Right atrium auricular region (tissue), 2 donors: ENCODE results near the gene DRC1. TPM values are rescaled to one million over a fixed set of nuclear protein-coding genes. Genes with fewer than 3 reads are reported as not detected.

Source experiments
- DNase-seq: peaks from one replicate; pipeline ENCODE4 v3.0.0-alpha.2; 2019; ENCODE audit warnings: low spot score
- H3K27ac ChIP-seq, 2 donors: fragments of 200-600 bp; sonication (generic); 1 replicate in 1 of 2; 2 replicates in 1 of 2; pipeline ENCODE4 v1.5.1; 2016 to 2019
- H3K27me3 ChIP-seq, 2 donors: fragments of 200-600 bp; sonication (generic); one replicate each; pipeline versions ENCODE4 v1.5.1 to v1.6.0; 2017 to 2019
- H3K36me3 ChIP-seq: fragments of 200-600 bp; sonication (generic); one replicate; pipeline ENCODE4 v1.5.1; 2016
- H3K4me1 ChIP-seq, 2 donors: fragments of 200-600 bp; sonication (generic); one replicate each; pipeline versions ENCODE4 v1.5.1 to v1.6.0; 2017 to 2019
- H3K4me3 ChIP-seq, 2 donors: fragments of 200-600 bp; sonication (generic); 1 replicate in 1 of 2; 2 replicates in 1 of 2; pipeline ENCODE4 v1.5.1; 2017 to 2019; ENCODE audit warnings: mild to moderate bottlenecking in 1 of 2, moderate library complexity in 1 of 2
- H3K9me3 ChIP-seq, 2 donors: fragments of 200-600 bp; sonication (generic); one replicate each; pipeline ENCODE4 v1.5.1; 2019
- CTCF ChIP-seq, 2 donors: fragments of 200-600 bp; sonication (generic); IDR thresholded peaks; one replicate each; pipeline ENCODE4 v1.5.1; 2019; ENCODE audit warnings: antibody characterized with exemption in 2 of 2
- total RNA-seq, 2 donors: library from RNA; depleted of rRNA; stranded (reverse); fragments of >200 nt; gene quantifications; one replicate each; pipeline ENCODE4 v1.1.0, GENCODE V29; 2016

Gene DRC1
- total RNA-seq, 2 donors from 2014 or later, result not detected

- no peaks in the 10 kb centered on the region for H3K9me3 ChIP-seq
Measured at GRCh38 chr2:26477126-26477910, 75.6 kb downstream of the DRC1 start.

GRCh38 chr2:26477911-26478253, 76.2 kb downstream of the DRC1 start, which contains the start of gene OTOF:
Gene OTOF (minus strand): TSS chr2:26478124.
- DNase-seq, result peak; percentile 75
- H3K27ac ChIP-seq, result no peak within 1 kb of the TSS
- TF ChIP-seq CTCF (IDR thresholded peaks at IDR 0.05), result no peak
- H3K36me3 ChIP-seq, result no peaks in the 10 kb centered on the region
- no peaks in the 10 kb centered on the region for H3K4me1 ChIP-seq
- no peaks in the 10 kb centered on the region for H3K27me3 ChIP-seq
- no peaks in the 10 kb centered on the region for H3K9me3 ChIP-seq
- no peak within 1 kb of the TSS for H3K4me3 ChIP-seq

More at GRCh38 chr2:26477126-26477910, 75.6 kb downstream of the DRC1 start:
- Histone ChIP-seq H3K4me1 (no peaks in the 10 kb centered on the region), H3K4me3 (no peak overlapping the region), H3K27ac (no peak overlapping the region), H3K36me3 (no peaks in the 10 kb centered on the region), H3K27me3 (no peaks in the 10 kb centered on the region)
- no peak for TF ChIP-seq CTCF (IDR thresholded peaks at IDR 0.05)
- no peak for DNase-seq

GRCh38 chr2:26478366-26478765, 76.6 kb downstream of the DRC1 start:
- Histone ChIP-seq H3K36me3 (no peaks in the 10 kb centered on the region), H3K4me1 (no peaks in the 10 kb centered on the region), H3K4me3 (no peak overlapping the region), H3K27me3 (no peaks in the 10 kb centered on the region), H3K9me3 (no peaks in the 10 kb centered on the region), H3K27ac (no peak overlapping the region)
- TF ChIP-seq CTCF (IDR thresholded peaks at IDR 0.05), result no peak
- DNase-seq, result no peak

GRCh38 chr2:26479131-26479788, 77.5 kb downstream of the DRC1 start:
- H3K36me3 ChIP-seq, result no peaks in the 10 kb centered on the region
- no peak for TF ChIP-seq CTCF (IDR thresholded peaks at IDR 0.05)
- DNase-seq, result no peak
- no peak overlapping the region for H3K4me3 ChIP-seq
- H3K4me1 ChIP-seq, result peaks cover 0 to 8% of the 10 kb centered on the region in 2 donors
- no peak overlapping the region for H3K27ac ChIP-seq
- no peaks in the 10 kb centered on the region for H3K9me3 ChIP-seq
- H3K27me3 ChIP-seq, result no peaks in the 10 kb centered on the region

GRCh38 chr2:26479789-26480565, 78.3 kb downstream of the DRC1 start:
- no peak overlapping the region for H3K4me3 ChIP-seq
- DNase-seq, result no peak
- no peaks in the 10 kb centered on the region for H3K9me3 ChIP-seq
- no peaks in the 10 kb centered on the region for H3K36me3 ChIP-seq
- H3K4me1 ChIP-seq, result peaks cover 0 to 11% of the 10 kb centered on the region in 2 donors
- TF ChIP-seq CTCF (IDR thresholded peaks at IDR 0.05), result no peak
- no peak overlapping the region for H3K27ac ChIP-seq
- H3K27me3 ChIP-seq, result no peaks in the 10 kb centered on the region
